ENCODE data around the gene APCDD1L.

The APCDD1L gene

GRCh38 chr20:58554541-58554940, 39.3 kb upstream of the APCDD1L start:
- no peak for TF ChIP-seq CTCF (IDR thresholded peaks at IDR 0.05; ENCODE audit: low read depth, low read length)
- DNase-seq (ENCODE audit: low read depth in 2 of 2): no peak
- no peak overlapping the region for H3K4me3 ChIP-seq (replicated peaks in 1 of 2; ENCODE audit: low read depth in 2 of 2, low read length in 2 of 2)

- TF ChIP-seq CTCF (IDR thresholded peaks at IDR 0.05; ENCODE audit: low read depth, low read length): no peak
- no peak overlapping the region for H3K4me3 ChIP-seq (replicated peaks in 1 of 2; ENCODE audit: low read depth in 2 of 2, low read length in 2 of 2)
- peak in 1 of 2 donors; percentile 50 for DNase-seq (ENCODE audit: low read depth in 2 of 2)
Measured at GRCh38 chr20:58553841-58554240, 38.6 kb upstream of the APCDD1L start.

- no peak for DNase-seq (ENCODE audit: low read depth in 2 of 2)
- TF ChIP-seq CTCF (IDR thresholded peaks at IDR 0.05; ENCODE audit: low read depth, low read length): no peak
- no peak overlapping the region for H3K4me3 ChIP-seq (replicated peaks in 1 of 2; ENCODE audit: low read depth in 2 of 2, low read length in 2 of 2)
Measured at GRCh38 chr20:58553166-58553696, 38.0 kb upstream of the APCDD1L start.

GRCh38 chr20:58552366-58552934, 37.3 kb upstream of the APCDD1L start:
- no peak overlapping the region for H3K4me3 ChIP-seq (replicated peaks in 1 of 2; ENCODE audit: low read depth in 2 of 2, low read length in 2 of 2)
- TF ChIP-seq CTCF (IDR thresholded peaks at IDR 0.05; ENCODE audit: low read depth, low read length): no peak
- DNase-seq (ENCODE audit: low read depth in 2 of 2): no peak

GRCh38 chr20:58551631-58552030, 36.4 kb upstream of the APCDD1L start:
- TF ChIP-seq CTCF (IDR thresholded peaks at IDR 0.05; ENCODE audit: low read depth, low read length): no peak
- no peak overlapping the region for H3K4me3 ChIP-seq (replicated peaks in 1 of 2; ENCODE audit: low read depth in 2 of 2, low read length in 2 of 2)
- DNase-seq (ENCODE audit: low read depth in 2 of 2): no peak

- DNase-seq (ENCODE audit: low read depth in 2 of 2): peak; percentile 52 to 87
- H3K4me3 ChIP-seq (replicated peaks in 1 of 2; ENCODE audit: low read depth in 2 of 2, low read length in 2 of 2): no peak overlapping the region
- TF ChIP-seq CTCF (IDR thresholded peaks at IDR 0.05; ENCODE audit: low read depth, low read length): no peak
Measured at GRCh38 chr20:58550275-58551059, 35.3 kb upstream of the APCDD1L start.

Data from cardiac fibroblast (primary cell).